Liver (tissue), 9 donors: ENCODE measurements around the gene DEPDC4. TPM values are rescaled to one million over a fixed set of nuclear protein-coding genes. Genes with fewer than 3 reads are reported as not detected.

ENCODE experiments used
- DNase-seq: peaks from one replicate; pipeline ENCODE4 v3.0.0-alpha.2; 2017; ENCODE audit warnings: low spot score
- H3K27ac ChIP-seq, 2 donors: one replicate each; pipeline ENCODE4 v1.7.0; 2013; ENCODE audit warnings: inconsistent platforms in 2 of 2, low read length in 2 of 2, control low read depth in 1 of 2, low read depth in 1 of 2, mild to moderate bottlenecking in 1 of 2
- H3K27me3 ChIP-seq, 4 donors: one replicate each; pipeline versions ENCODE4 v1.6.1 to v1.7.0; 2013; ENCODE audit warnings: low read length in 3 of 4, inconsistent platforms in 1 of 4, mild to moderate bottlenecking in 1 of 4, moderate library complexity in 1 of 4; ENCODE audit not compliant: control insufficient read depth in 4 of 4, insufficient read depth in 4 of 4
- H3K36me3 ChIP-seq, 4 donors: one replicate each; pipeline versions ENCODE4 v1.6.1 to v1.7.0; 2013; ENCODE audit warnings: low read length in 3 of 4, mild to moderate bottlenecking in 3 of 4, low read depth in 1 of 4, moderate library complexity in 1 of 4; ENCODE audit not compliant: control insufficient read depth in 4 of 4, insufficient read depth in 3 of 4
- H3K4me1 ChIP-seq, 4 donors: one replicate each; pipeline versions ENCODE4 v1.6.1 to v1.7.0; 2013; ENCODE audit warnings: low read length in 3 of 4, mild to moderate bottlenecking in 3 of 4, moderate library complexity in 1 of 4; ENCODE audit not compliant: control insufficient read depth in 4 of 4, insufficient read depth in 4 of 4
- H3K4me3 ChIP-seq, 3 donors: one replicate each; pipeline versions ENCODE4 v1.6.1 to v1.7.0; 2013; ENCODE audit warnings: low read length in 3 of 3, control low read depth in 1 of 3, low read depth in 1 of 3, mild to moderate bottlenecking in 1 of 3
- H3K9ac ChIP-seq, 2 donors: one replicate each; pipeline ENCODE4 v1.7.0; 2013; ENCODE audit warnings: low read length in 2 of 2, mild to moderate bottlenecking in 2 of 2, moderate library complexity in 2 of 2, control low read depth in 1 of 2, low read depth in 1 of 2
- H3K9me3 ChIP-seq, 4 donors: one replicate each; pipeline versions ENCODE4 v1.6.1 to v1.7.0; 2013; ENCODE audit warnings: low read length in 3 of 4; ENCODE audit not compliant: control insufficient read depth in 4 of 4
- CTCF ChIP-seq: fragments of 150-350 bp; IDR thresholded peaks from 2 replicates; pipeline ENCODE4 v1.5.1; 2017; ENCODE audit warnings: improper control_type of control experiment, low read depth, low read length; ENCODE audit not compliant: missing input control
- EGR1 ChIP-seq, 2 donors: IDR thresholded peaks; 2 replicates each; pipeline ENCODE4 v1.6.1; 2016 to 2018; ENCODE audit warnings: antibody characterized with exemption in 2 of 2, low read depth in 2 of 2
- FOXA1 ChIP-seq: IDR thresholded peaks from 2 replicates; pipeline ENCODE4 v1.6.1; 2016; ENCODE audit warnings: antibody characterized with exemption
- FOXA2 ChIP-seq: IDR thresholded peaks from 2 replicates; pipeline ENCODE4 v1.6.1; 2016; ENCODE audit warnings: antibody characterized with exemption
- GABPA ChIP-seq, 2 donors: IDR thresholded peaks in 1 of 2; conservative IDR thresholded peaks in 1 of 2; 2 replicates each; pipeline ENCODE4 v1.6.1; 2016; ENCODE audit warnings: antibody characterized with exemption in 2 of 2, mild to moderate bottlenecking in 1 of 2, moderate library complexity in 1 of 2
- HNF4A ChIP-seq, 2 donors: conservative IDR thresholded peaks; 2 replicates each; pipeline ENCODE4 v1.6.1; 2016; ENCODE audit warnings: antibody characterized with exemption in 2 of 2, mild to moderate bottlenecking in 2 of 2
- HNF4G ChIP-seq: IDR thresholded peaks from 2 replicates; pipeline ENCODE4 v1.6.1; 2016; ENCODE audit warnings: antibody characterized with exemption
- JUND ChIP-seq, 2 donors: IDR thresholded peaks; 2 replicates each; pipeline ENCODE4 v1.6.1; 2016; ENCODE audit warnings: antibody characterized with exemption in 2 of 2
- NR2F2 ChIP-seq: IDR thresholded peaks from 2 replicates; pipeline ENCODE4 v1.6.1; 2016; ENCODE audit warnings: antibody characterized with exemption
- RAD21 ChIP-seq, 2 donors: IDR thresholded peaks; 2 replicates each; pipeline ENCODE4 v1.6.1; 2016; ENCODE audit warnings: antibody characterized with exemption in 2 of 2, mild to moderate bottlenecking in 2 of 2
- REST ChIP-seq: IDR thresholded peaks from 2 replicates; pipeline ENCODE4 v1.6.1; 2016; ENCODE audit warnings: antibody characterized with exemption, mild to moderate bottlenecking
- RXRA ChIP-seq, 2 donors: IDR thresholded peaks; 2 replicates each; pipeline ENCODE4 v1.6.1; 2017 to 2018; ENCODE audit warnings: antibody characterized with exemption in 2 of 2, mild to moderate bottlenecking in 1 of 2
- SP1 ChIP-seq: IDR thresholded peaks from 2 replicates; pipeline ENCODE4 v1.6.1; 2018; ENCODE audit warnings: antibody characterized with exemption, mild to moderate bottlenecking
- TAF1 ChIP-seq: conservative IDR thresholded peaks from 2 replicates; pipeline ENCODE4 v1.6.1; 2016; ENCODE audit warnings: antibody characterized with exemption, mild to moderate bottlenecking
- YY1 ChIP-seq: IDR thresholded peaks from 2 replicates; pipeline ENCODE4 v1.6.1; 2016; ENCODE audit warnings: antibody characterized with exemption, mild to moderate bottlenecking
- WGBS: extraction: QIAGEN DNeasy Blood & Tissue Kit; methylation state at CpG from one replicate; pipeline ENCODE4 v1.1.7; 2013; 5-methylcytosine and 5-hydroxymethylcytosine counted together
- polyA plus RNA-seq, 2 donors: library from polyadenylated mRNA; stranded (reverse) in 1 of 2; unstranded in 1 of 2; fragments of 200-250 nt in 1 of 2; fragments of >200 nt in 1 of 2; fragmentation: Nextera tagmentation in 1 of 2; extraction: Ambion mirVana in 1 of 2; gene quantifications; one replicate each; pipeline versions ENCODE4 v1.2.1 to v1.2.3, GENCODE V29; 2013 to 2015
- total RNA-seq, 2 donors: library from RNA; depleted of rRNA; stranded (reverse); fragments of >200 nt; gene quantifications; one replicate each; pipeline ENCODE4 v1.2.3, GENCODE V29; 2014
- TF ChIP-seq, protein P1 (sequence below): IDR thresholded peaks from 2 replicates; pipeline ENCODE4 v1.6.1; 2016; ENCODE audit warnings: antibody characterized with exemption
- TF ChIP-seq, protein P2 (sequence below): IDR thresholded peaks from 2 replicates; pipeline ENCODE4 v1.6.1; 2016; ENCODE audit warnings: antibody characterized with exemption
- TF ChIP-seq, protein P3 (sequence below): IDR thresholded peaks from 2 replicates; pipeline ENCODE4 v1.6.1; 2016; ENCODE audit warnings: antibody characterized with exemption
- donor health status: healthy.
- donor health status: healthy.
- donor health status: healthy.
- donor health status: healthy.
- donor health status: healthy.

DEPDC4 gene
- total and polyA plus RNA-seq, 4 donors: 0.39 to 6.9 (median 1.9) TPM

- H3K9ac ChIP-seq: no peak overlapping the region
- TF ChIP-seq, protein P1, sequence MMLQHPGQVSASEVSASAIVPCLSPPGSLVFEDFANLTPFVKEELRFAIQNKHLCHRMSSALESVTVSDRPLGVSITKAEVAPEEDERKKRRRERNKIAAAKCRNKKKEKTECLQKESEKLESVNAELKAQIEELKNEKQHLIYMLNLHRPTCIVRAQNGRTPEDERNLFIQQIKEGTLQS: no peak
- TF ChIP-seq RXRA (IDR thresholded peaks at IDR 0.05): no peak
- TF ChIP-seq HNF4G: no peak
- TF ChIP-seq SP1: no peak
- TF ChIP-seq REST: no peak
- no peak for TF ChIP-seq EGR1 (IDR thresholded peaks at IDR 0.05; ENCODE audit: low read depth in 2 of 2)
- no peak for TF ChIP-seq YY1
- no peak for TF ChIP-seq HNF4A (conservative IDR thresholded peaks at IDR 0.05)
- TF ChIP-seq, protein P2, sequence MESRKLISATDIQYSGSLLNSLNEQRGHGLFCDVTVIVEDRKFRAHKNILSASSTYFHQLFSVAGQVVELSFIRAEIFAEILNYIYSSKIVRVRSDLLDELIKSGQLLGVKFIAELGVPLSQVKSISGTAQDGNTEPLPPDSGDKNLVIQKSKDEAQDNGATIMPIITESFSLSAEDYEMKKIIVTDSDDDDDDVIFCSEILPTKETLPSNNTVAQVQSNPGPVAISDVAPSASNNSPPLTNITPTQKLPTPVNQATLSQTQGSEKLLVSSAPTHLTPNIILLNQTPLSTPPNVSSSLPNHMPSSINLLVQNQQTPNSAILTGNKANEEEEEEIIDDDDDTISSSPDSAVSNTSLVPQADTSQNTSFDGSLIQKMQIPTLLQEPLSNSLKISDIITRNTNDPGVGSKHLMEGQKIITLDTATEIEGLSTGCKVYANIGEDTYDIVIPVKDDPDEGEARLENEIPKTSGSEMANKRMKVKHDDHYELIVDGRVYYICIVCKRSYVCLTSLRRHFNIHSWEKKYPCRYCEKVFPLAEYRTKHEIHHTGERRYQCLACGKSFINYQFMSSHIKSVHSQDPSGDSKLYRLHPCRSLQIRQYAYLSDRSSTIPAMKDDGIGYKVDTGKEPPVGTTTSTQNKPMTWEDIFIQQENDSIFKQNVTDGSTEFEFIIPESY: no peak
- TF ChIP-seq NR2F2: no peak
- no peak for TF ChIP-seq TAF1
- TF ChIP-seq, protein P3, sequence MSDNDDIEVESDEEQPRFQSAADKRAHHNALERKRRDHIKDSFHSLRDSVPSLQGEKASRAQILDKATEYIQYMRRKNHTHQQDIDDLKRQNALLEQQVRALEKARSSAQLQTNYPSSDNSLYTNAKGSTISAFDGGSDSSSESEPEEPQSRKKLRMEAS: no peak
- TF ChIP-seq RAD21 (IDR thresholded peaks at IDR 0.05): no peak
- TF ChIP-seq GABPA (IDR thresholded peaks at IDR 0.05 in 1 of 2, conservative IDR thresholded peaks at IDR 0.05 in 1 of 2): no peak
- no peak for TF ChIP-seq CTCF
- TF ChIP-seq FOXA2: no peak
- no peak for TF ChIP-seq FOXA1
- no peak for TF ChIP-seq JUND (IDR thresholded peaks at IDR 0.05)
Observed at GRCh38 chr12:100293017-100293416, 26.1 kb upstream of the DEPDC4 start.

More at GRCh38 chr12:100293017-100293416, 26.1 kb upstream of the DEPDC4 start:
- Histone ChIP-seq H3K36me3 (peaks cover 1 to 15% (median 13%) of the 10 kb centered on the region in 4 donors), H3K27me3 (no peaks in the 10 kb centered on the region), H3K9me3 (no peaks in the 10 kb centered on the region), H3K27ac (no peak overlapping the region), H3K4me3 (no peak overlapping the region), H3K4me1 (no peaks in the 10 kb centered on the region)
- 81% methylated on average over 1 of the region's 1 CpG for WGBS
- DNase-seq: no peak
